HG03354 (cell line): Measurements from ENCODE around the gene LCNL1.

Experiments
- ATAC-seq: cut with Tn5 transposase; IDR thresholded peaks from one replicate; pipeline ENCODE4 v1.9.1; 2021; ENCODE audit warnings: mild to moderate bottlenecking; ENCODE audit not compliant: unreplicated experiment, poor library complexity, severe bottlenecking

Gene LCNL1

DNA sequence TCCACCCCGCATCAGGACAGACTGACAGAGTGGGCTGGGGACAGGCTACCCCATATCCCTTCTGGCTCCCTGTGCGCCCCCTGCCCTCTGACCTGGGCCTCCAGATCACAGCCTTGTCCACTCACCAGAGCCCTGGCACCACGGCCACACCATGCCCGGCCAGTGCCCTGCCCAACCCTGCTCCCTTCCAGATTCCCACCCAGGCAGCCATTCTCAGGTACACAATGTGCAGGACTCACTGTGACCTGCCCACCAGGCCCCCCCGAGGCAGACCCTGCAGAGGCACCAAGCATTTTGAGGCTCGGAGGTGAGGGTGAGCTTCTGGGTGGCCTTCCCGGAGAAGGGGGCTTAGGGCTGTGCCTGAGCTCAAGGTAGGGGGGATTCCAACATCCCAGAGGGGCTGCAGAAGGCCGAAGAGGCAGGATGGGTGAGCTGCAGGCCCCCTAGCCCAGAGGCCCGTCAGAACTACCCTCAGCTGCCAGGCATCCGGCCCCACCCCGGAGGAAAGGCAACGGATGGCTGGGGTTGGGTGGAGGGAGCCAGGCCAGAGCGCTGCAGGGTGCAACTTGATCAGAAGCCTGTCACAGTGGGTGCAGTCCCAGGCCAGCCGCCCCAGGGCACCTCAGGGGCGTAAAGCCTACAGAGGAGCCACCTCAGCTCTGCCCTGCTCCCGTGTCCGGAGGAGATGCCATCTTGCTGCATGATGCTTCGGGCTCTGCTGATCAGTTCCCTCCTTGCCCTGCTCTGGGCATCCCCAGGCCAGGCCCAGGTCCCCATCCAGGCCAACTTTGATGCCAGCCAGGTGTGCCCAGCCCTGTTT, at the start of gene LCNL1:
LCNL1 (plus strand) TSS at position 762 of the 820 bp plus-strand sequence. CDS start 594 bp downstream, outside the sequence.
- ATAC-seq = no peak

DNA sequence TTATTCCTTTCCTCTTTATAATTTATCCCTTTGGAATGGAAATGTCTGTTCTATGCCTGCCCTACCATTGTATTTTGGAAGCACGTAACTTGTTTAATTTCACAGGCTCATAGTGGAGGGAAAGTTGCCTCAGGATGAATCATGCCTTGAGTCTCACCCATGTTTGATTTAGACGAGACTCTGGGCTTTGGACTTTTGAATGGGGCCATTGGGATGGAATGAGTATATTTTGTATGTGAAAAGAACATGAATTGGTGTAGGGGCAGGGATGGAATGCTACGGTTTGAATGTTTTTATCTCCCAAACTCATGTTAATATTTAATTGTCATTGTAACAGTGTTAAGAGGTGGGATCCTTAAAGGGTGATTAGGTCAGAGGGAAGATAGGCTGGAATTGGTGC, 48.5 kb upstream of the LCNL1 start:
- ATAC-seq = no peak

DNA sequence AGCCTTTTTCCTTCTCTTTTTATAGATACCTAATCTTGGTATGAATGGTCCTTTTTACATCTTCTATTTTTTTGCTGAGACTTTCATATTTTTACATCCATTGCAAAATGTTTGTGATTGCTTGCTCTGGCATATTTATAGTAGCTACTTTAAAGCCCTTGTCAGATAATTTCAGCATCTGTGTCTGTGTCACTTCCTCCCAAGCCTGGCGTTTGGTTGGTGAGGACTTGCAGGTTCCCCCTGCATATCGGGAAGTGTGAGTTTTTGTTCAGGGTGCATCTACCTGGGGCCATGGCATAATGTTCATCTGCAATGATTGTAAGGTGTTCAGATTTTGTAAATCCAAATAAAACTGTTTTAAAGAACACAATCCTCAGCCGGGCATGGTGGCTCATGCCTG, 47.1 kb upstream of the LCNL1 start:
- ATAC-seq = no peak

DNA sequence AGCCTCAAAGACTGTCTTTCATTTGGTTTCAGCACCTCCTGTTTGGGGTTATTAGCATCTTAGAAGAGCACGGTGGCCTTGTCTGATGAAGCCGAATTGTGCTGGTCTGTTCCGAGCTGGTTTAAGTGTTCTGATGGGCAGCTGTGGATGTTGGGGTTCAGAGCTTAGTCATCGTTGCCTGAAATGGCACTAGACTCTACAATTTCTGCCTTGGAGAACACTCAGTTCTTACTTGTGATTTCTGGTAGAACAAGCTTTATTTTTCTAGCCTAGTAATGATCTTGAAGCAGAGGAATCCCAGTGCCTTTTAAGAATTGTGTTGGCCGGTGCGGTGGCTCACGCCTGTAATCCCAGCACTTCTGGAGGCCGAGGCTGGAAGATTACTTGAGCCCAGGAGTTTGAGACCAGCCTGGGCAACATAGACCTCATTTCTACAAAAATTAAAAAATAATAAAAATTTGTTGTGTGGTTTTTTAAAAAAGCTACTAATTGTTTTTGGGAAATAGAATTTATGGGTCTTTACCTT, 46.1 kb upstream of the LCNL1 start:
- ATAC-seq = no peak

DNA sequence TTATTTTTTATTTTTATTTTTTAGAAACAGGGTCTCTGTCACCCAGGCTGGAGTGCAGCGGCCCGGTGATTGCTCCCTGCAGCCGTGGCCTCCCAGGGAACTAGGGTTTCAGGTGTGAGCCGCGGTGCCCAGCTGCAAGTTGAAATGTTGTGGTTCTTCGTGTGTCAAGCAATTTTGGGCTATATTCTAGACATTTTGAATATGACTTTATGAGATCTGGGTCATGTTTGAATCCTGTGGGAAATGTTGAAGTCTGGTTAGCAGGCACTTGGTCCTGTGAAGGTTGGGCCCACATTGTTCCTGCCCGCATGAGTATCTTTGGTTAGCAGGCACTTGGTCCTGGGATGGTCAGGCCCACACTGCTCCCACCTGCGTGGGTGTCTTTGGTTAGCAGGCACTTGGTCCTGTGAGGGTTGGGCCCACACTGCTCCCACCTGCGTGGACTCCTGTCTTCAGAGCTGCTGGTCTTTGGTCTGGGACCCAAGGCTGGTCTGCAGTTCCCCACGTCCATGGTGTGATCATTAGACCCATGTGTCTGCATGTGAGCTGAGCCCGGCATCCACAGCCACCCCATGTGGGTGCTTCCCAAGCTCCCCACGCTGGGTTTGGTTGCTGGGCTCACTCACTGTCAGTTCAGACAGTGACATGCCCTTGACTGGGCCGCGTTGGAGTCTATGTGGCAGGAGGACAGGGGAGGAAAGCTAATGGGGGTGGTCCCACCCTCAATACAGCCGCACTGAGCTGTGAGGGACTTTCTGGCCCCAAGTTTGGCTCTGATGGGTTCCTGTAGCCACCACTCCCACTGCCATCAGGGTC, 45.4 kb upstream of the LCNL1 start:
- ATAC-seq = no peak

DNA sequence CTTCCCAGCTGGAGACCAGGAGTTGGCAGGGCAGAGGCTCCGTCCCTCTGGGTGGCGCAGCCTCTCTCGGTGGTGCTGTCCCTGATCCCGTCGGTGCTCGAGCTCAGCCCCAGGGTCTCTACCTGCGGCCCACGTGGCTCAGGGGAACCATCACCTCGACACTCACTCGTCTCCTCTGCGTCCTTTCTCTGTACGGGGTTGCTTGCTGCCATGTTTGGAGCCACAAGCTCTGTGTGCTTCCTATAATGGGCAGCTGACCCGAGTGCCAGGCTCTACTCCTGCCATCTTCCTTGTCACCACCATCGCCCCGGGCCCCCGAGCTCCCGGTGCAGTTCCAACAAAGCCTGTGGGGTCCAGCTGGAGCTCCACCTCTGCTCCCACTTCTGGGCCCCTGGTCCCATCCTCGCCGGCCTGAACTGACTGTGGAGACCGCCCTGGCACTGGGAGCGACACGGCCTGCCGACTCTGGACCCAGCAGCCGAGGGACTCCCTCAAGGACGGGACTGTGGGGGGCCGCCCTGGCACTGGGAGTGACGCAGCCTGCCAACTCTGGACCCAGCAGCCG, 43.3 kb upstream of the LCNL1 start:
- ATAC-seq = no peak

DNA sequence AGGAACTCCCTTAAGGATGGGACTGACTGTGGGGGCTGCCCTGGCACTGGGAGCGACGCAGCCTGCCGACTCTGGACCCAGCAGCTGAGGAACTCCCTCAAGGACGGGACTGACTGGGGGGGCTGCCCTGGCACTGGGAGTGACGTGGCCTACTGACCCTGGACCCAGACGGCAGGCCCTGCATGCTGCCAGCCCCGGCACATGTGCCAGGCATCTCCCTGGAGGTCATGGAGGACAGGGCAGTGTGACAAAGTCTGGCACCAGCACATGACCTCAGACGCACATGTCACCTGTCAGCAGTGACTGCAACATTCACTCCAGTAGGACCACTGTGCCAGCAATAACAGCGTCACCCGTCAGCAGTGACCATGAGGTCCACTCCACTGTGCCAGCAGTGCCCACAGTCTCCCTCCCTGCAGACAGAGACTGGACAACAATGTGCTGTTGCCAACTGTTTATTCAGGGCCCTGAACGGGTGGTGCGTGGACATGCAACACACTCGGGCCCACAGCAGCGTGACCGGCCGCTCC, 42.7 kb upstream of the LCNL1 start:
- ATAC-seq = no peak

DNA sequence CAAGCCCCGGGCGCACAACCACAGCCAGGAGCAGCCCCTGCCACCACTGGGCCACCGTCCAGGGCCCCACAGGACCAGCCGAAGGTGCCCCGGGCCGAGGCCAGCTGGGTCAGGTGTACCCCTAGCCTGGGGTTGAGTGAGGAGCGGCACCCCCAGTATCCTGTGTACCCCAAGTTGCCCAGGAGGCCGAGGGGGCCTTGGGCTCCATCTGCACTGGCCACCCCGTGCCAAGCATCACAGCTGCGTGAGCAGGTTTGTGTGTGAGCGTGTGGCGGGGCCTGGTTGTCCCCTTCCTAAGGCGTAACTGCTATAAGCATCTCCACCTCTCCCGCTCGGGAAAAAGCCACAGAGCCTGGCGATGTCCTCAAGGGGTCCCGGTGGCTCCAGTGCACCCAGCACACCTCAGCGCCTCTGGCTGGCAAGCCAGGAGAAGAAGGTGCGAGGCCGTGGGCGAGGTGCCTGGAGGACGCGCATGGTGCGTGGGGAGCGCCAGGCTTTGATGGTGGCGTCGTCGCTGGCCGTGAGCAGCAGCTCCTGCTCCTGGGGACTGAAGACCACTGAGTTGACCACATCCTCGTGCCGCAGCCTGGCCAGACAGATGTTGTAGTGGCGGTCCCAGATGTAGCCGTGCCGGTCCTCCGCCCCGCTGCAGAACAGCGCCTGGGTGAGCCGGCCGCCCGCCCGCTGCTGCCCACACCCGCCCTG, 42.1 kb upstream of the LCNL1 start:
- ATAC-seq = no peak

DNA sequence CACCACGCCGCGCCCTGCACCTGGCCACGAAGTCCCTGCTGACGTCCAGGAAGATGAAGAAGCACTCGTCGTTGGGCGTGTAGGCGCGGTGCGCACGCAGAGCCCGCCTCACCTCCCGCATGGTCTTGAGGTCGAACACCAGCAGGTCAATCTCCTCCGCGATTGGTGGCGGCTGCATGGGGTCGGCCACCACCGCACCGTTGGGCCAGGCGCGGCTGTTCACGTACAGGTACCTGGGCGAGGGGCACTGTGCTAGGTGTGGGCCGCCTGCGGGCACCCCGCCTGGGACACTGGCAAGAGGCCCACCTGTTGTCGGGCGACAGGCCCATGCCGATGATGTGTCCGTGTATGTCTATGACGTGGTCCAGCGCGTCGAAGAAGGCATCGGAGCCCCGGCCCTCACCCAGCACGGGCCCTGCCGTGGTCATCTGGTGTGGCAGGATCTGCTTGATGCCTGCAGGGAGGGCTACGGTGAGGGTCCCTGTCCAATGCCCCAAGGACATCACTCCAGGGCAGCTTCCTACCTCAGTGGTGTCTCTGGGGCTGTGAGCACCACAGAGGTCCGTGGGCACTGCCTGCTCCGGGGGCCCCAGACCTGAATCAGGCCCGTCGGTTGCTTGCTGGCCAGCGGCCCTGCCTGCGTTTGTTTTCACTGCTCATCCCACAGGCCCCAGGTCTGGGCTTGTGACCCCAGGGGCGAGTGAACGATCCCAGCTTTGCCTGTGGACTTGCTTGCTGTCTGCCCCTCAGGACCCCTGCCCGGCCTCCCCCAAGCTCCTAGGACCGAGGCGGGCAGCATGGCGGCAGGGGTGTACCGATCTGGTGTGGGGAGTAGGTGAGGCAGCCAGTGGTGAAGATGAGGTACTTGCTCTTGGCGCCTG, 41.3 kb upstream of the LCNL1 start:
- ATAC-seq = no peak

DNA sequence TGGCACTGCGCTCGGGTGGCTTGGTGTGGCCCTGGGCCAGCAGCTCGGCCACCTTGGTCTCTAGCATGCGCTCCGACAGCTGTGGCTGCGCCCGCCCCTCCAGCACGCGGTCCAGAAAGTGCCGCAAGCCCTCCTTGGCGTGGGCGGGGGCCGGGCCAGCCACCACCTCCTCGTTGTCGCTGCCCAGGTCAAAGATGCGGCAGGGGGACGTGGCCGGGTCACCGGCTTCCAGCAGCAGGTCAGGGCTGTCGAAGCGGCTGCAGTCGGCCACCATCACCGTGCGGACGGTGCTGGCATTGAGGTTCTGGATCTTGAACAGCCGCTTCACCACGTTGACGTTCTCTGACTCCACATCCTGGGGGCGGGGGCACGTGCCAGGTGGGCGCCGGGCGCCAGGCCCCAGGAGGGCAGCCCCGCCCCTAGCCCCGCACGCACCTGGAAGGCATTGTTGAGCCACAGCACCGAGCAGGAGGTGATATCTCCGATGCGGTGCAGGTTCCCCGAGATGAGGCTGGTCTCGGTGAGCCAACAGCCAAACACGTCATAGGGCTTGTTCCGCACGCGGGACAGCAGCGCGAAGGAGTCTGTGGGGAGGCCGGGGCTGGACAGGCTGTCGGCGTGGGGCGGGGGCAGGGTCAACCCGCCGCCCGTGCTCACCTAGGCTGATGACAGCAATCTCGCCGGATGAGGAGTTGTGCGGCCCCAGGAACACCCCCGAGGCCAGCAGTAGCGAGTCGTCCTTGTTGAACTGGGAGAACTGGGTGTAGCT, 40.5 kb upstream of the LCNL1 start:
- ATAC-seq = no peak

DNA sequence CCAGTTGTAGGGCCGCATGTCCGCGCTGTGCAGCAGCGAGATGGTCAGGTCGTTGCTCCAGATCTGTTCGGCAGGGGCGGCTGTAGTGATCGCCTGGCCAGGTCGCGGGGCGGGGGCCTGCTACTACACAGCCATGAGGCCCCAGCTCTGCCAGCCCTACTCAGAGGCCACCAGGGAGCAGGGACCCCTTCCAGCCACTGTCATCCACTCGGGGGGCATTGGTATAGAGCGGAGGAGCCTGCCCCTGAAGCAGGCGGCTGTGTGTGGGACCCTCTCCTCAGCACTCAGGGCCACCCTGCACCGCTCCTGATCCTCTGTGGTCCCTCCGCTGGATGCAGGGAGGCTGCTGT, 39.9 kb upstream of the LCNL1 start:
- ATAC-seq = no peak

DNA sequence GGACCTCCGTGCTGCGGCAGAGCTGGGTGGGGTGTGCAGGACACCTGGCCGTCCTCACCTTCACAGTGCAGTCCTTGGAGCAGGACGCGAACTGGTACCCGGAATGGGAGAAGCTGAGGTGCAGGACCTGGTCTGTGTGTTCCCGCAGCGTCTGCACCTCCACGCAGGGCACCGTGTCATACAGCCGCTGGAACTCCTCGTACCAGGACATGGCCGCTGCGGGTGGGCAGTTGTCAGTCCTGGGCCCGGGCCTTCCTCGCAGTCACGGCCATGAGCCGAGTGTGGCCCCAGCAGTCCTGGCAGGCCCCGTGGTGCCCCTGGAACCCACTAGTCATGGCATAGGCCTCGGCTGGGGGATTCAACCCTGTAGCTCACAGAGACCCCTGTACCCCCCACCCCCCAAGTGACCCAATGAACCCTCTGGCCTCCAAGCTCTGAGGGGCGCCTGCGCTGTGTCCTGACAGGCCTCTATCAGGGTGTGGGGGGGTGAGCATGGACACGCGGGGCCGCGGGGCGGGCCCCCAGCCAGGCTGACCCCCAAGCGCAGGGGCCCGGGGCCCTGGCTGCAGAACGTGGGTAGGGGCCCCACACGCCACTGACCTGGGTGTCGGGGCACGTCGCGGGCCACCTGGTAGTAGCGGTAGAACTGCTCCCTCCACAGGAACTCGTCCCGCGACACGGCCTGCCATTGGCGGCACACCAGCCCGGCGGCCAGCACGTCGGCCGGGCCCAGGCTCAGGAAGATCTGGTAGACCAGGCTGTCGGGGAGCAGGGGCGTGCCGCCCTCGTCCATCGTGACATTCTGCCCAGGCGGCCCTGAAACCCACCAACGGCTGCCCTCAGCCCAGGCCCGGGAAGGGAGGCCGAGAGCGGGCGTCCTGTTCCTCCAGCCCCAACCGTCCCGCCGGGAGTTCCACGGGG, 39.2 kb upstream of the LCNL1 start:
- peak; percentile 22 for ATAC-seq

DNA sequence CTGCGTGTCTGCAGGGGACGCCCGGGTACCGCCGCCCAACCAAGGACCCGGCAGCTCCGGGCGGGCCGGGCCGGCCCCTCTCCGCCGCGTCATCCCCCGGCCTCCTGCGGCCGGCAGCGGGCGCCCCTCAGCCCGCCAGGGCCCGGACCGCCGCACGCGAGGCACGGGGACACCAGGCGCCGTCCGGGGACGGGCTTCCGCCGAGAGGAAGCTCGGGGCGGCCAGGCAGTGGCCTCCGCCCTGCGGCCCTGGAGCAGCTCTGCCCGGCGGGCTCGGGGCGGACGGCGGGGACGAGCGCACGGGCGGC, 38.6 kb upstream of the LCNL1 start:
- ATAC-seq = no peak

DNA sequence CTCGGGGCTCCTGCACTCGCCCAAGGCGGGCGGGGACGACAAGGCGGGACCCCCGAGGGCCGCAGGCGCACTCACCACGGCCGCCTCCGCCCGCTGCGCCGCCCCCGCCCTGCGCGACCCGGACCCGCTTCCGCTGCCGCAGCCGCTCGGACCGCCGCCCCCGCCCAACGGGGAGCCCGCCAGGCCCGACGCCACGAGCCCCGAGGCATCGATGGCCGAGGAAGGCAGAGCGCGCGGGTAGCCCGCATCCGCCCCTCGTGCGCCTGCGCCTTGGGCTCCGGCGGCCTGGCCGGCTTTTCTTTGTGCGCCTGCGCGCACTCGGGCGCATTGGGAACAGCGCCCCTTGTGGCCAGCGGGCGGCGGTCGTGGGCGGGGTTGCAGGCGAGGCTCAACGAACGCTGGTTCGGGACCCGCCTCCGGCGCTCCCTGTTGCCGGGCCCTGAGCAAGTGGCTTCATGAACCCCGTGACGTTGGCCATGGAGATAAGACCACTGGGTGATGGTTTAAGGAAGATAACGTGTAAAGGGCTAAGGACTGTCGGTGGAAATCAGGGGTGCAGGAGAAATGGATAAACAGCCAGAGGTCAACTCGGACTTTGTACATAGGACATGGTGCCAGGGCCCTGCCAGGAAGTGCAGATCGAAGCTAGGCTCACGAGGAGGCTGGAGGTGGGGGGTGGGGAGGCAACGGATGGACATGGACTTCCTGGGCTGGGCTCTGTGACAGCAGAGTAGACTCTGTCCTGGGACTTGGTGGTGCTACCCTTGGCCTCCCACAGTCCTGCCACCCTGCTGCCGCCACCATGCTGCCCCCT, 38.1 kb upstream of the LCNL1 start, which contains the start of the genes C8G and FBXW5:
C8G (plus strand) TSS at position 725 of the 814 bp plus-strand sequence; CDS start at position 803, 78 bp downstream.
FBXW5 (minus strand) TSS at position 220 of the 814 bp plus-strand sequence. CDS start 655 bp downstream, outside the sequence.
- ATAC-seq = peak; percentile 83

DNA sequence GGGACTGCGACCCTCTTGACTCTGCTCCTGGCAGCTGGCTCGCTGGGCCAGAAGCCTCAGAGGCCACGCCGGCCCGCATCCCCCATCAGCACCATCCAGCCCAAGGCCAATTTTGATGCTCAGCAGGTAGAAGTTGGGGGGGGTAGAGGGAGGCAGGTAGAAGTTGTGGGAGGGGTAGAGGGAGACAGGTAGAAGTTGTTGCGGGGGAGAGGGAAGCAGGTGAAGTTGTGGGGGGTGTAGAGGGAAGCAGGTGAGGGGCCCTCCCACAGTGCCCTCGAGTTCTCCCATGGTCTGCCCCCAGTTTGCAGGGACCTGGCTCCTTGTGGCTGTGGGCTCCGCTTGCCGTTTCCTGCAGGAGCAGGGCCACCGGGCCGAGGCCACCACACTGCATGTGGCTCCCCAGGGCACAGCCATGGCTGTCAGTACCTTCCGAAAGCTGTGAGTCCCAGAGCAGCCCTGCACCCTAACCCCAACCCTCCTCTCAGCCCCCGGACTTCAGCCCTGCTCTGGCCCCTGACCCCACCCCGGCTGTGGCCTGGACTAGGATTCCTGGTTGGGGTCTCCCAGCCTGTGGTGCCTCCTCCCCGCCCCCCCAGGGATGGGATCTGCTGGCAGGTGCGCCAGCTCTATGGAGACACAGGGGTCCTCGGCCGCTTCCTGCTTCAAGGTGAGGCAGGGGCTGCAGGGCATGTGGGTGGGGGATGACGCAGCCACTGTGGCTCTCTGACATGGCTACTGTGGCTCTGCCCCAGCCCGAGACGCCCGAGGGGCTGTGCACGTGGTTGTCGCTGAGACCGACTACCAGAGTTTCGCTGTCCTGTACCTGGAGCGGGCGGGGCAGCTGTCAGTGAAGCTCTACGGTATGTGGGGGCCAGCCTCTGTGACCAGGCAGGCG, 37.2 kb upstream of the LCNL1 start:
- no peak for ATAC-seq
